ENCODE results near the gene PHF5A.
A peak's percentile ranks its signal among the peaks of the same experiment; 100 is the strongest.
"Not testable (repeated sequence)": the region's sequence is repeated elsewhere in the genome, so short reads cannot be mapped to it uniquely, and the experiment has no call there.

PHF5A gene

DNA sequence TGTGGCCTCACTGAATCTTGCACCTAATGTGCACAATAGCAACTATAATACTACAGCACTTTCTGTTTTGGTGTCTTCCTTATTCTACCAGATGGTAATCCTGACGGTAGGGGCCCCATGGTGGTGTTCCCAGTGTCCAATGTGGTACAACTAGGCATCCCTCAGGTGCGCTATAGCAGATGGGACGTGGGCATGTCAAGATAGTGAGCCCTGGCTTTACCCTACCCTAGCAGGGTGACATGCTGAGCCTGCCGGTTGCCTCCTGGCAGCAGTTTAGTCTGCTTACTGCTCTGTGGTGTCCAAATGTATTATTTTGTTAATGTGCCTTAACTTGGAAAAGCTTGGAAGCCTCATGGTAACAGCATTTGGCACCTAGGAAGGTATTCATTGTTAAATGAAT is 19.6 kb upstream of the PHF5A start:
- DNase-seq (ENCODE audit: low spot score): no peak

- no peak for DNase-seq (ENCODE audit: low spot score)
Measured at GRCh38 chr22:41487037-41487935, 18.8 kb upstream of the PHF5A start.

- no peak for DNase-seq (ENCODE audit: low spot score)
Measured at GRCh38 chr22:41485033-41485432, 16.5 kb upstream of the PHF5A start.

DNA sequence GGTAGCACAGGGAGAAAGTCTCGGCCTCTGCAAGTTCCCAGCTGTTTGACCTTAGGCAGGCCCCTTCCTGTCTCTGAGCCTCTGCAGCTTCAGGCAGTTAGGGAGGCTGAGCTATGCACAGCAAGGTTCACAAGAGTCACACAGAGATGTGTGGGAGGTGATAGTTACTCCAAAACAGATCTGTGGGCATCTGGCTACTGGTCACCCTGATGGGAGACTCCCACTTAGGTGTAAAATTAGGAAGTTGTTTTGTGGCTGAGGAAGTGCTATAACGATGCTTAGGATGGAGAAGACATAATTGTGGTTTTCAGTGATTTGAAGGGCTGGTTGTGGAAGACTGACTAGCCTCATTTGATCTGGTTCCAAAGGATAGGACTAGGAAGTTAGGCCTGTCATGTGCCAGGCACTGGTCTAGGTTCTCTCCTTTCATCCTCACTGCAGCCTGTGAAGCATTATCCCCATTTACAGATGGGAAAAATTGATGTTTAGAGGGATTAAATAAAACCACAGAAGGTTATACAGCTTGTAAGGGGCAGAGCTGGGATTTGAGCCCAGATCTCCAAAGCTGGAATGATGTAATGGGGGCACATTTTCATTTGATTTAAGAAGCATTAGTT is 13.9 kb upstream of the PHF5A start:
- DNase-seq (ENCODE audit: low spot score): no peak

GRCh38 chr22:41481925-41482318 is 13.4 kb upstream of the PHF5A start:
- no peak for DNase-seq (ENCODE audit: low spot score)

DNA sequence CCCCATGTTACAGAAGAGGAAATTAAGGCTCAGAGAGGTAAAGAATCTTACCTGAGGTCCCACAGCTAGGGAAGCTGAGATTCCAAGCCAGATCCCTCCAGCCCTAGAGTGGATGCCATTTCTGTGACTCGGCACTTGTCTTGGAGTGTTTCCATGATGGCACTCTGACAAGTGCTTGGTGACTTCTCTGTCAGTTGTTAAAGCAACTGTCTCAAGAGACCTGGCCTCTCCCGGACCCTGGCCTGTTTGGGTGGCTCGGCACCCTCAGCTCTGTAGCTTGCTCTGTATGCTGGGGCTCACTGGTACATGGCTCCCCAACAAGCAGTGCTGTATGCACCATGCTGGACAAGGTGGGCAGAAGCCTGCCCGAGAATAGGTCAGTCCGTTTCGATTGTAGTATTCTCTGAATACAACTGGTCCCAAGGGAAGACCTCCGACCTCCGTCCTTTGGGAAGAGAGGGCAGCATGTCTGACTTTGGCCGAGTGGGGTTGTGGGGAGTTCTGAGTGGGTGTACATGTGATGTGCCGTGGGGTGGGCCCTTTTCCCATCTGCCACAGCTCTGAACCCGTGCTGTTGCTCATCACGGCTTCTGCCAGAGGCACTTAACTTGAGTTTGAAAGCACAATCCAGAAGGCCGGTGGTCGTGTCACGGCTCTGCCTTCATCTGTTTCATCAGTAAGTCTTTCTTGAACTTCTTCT is 12.8 kb upstream of the PHF5A start:
- no peak for DNase-seq (ENCODE audit: low spot score)

- no peak for DNase-seq (ENCODE audit: low spot score)
Measured at GRCh38 chr22:41480397-41480735, 11.9 kb upstream of the PHF5A start.

- DNase-seq (ENCODE audit: low spot score): no peak
Measured at GRCh38 chr22:41479671-41480396, 11.3 kb upstream of the PHF5A start.

- DNase-seq (ENCODE audit: low spot score): no peak
Measured at GRCh38 chr22:41478891-41479521, 10.5 kb upstream of the PHF5A start.

GRCh38 chr22:41478473-41478872 is 10.0 kb upstream of the PHF5A start:
- no peak for DNase-seq (ENCODE audit: low spot score)

DNA sequence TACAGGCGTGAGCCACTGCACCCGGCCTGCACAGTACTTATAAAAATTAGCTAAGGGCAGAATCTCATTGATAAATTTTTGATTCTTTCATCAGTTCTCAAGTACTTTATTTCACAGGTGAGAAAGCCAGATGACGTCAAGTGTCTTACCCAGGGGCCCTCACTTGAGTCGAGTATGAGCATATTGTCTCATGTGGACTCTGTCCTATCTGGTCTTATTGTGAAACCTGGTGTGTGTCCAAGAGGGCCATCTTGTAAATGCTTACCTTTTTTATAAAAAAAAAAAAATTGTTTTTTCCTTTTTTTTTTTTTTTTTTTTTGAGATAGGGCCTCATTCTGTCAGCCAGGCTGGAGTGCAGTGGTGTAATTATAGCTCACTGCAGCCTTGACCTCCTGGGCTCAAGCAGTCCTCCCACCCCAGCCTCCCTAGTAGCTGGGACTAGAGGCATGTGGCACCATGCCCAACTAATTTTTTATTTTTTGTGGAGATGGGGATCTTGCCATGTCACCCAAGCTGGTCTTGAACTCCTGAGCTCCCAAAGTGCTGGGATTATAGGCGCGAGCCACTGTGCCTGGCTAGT is 6.5 kb upstream of the PHF5A start:
- no peak for DNase-seq (ENCODE audit: low spot score)

DNA sequence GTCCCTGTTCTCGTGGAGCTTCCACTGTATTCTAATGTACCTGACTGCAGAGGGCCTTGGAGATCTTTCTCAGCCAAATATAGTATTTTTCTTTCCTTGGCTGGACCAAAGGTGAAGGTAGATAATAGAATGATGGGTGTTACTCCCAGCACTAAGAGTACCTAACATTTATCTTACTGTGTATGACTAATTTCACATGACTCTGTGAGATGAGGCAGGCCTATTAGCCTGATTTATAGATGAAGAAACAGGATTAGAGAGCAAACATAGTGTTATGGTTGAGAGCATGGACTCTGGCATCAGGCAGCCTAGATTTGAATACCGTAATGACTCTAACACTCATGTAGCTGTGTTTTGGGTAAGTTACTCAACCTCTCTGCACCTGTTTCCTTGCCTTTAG is 3.1 kb upstream of the PHF5A start:
- no peak for DNase-seq (ENCODE audit: low spot score)

DNA sequence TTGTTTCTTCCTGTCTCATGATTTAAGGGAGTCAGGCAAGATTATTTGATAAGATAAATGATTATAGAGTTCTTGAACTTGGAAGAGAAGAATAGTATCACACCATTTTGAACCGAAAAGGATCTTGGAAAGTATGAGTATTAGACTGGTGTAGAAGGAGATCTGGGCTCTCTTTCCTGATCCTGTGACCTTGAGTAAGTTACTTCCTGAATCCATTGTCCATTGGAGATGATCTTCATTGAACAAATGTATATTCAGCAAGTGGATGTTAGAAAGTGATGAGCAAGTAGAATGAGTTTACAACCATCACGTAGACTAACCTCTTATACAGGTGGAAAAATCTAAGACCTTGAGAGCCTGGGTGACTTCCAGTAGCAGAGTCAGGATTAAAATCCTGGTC is 2.4 kb upstream of the PHF5A start:
- no peak for DNase-seq (ENCODE audit: low spot score)

DNA sequence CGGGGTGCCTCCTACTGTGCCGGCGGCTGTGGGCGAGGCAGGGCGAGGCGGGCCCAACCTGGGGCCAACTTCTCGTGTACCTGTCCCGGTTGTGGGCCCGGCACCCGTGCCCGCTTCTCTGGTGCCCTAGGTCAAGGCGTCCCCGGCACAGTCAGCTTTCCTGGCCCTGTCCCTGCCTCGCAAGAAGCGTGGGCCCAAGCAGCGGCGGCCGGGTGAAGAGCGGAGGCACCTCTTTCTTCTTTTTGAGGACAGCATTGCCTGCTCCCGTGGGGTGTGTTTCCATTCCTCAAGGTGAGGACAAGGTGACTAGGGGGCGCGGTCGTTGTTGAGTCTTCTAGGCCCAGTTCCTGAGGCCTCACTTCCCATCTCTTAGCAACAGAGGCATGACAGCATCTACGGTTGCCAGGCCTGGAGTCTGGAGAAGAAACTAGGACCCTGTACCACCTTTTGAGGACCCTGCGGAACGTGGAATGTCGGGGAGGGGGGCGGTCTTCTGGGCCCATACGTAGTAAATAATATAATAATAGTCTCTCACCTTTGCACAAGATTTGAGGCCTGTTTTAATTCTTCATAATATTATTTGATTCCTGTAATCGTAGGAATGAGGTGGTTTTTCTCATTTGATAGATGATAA is 843 bp upstream of the PHF5A start:
- peak; percentile 22 for DNase-seq (ENCODE audit: low spot score)

GRCh38 chr22:41461901-41462300 is 6.6 kb downstream of the PHF5A start:
- DNase-seq (ENCODE audit: low spot score): no peak

- DNase-seq (ENCODE audit: low spot score): not testable (repeated sequence)
Measured at GRCh38 chr22:41460071-41460470, 8.4 kb downstream of the PHF5A start.

DNA sequence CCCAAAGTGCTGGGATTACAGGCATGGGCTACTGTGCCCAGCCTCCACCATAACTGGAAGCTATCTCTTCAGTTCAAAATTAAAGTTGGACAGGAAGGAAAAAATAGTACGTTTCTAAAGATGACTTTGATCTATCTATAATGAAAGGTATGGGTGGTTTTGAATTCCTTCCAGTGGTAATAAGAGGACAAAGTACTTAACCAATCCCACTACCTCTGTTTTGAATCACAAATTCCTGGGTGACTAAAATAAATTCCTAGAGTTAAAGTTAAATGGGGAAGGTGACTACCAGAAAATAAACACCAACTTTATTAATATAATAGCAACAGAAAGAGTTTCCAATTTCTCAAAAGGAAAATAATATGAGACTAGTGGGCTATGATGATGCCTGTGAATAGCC is 9.1 kb downstream of the PHF5A start:
- DNase-seq (ENCODE audit: low spot score): no peak

GRCh38 chr22:41458161-41458728 is 10.2 kb downstream of the PHF5A start:
- no peak for DNase-seq (ENCODE audit: low spot score)

DNA sequence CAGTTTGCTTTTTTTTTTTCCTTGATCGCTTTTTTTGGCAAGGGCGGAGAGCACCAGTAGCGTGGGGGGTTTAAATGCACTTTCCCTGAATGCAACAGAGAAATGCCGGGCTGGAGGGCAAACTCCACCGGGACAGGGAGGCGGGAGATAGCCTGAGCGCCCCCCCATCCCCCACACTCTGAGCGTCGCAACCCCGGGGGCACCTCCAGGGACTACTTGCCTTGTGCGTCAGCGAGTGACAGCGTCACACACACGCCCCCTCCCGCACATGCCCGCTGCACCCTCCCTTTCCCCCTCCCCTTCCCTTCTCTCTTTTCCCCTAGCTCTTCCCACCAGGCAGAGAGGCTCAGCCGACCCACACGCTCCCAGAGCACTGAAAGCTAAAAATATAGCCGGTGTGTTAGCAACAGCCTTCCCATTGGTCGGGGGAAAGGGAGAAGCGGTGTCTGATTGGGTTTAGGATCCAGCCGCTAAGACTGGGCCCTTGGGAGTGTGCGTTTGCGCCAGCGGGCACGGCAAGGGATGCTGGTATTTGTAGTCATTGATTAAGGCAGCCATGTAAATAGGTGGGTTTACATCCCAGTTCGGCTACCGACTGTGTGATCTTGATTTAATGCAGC is 20.2 kb downstream of the PHF5A start:
- DNase-seq (ENCODE audit: low spot score): peak; percentile 95

DNA sequence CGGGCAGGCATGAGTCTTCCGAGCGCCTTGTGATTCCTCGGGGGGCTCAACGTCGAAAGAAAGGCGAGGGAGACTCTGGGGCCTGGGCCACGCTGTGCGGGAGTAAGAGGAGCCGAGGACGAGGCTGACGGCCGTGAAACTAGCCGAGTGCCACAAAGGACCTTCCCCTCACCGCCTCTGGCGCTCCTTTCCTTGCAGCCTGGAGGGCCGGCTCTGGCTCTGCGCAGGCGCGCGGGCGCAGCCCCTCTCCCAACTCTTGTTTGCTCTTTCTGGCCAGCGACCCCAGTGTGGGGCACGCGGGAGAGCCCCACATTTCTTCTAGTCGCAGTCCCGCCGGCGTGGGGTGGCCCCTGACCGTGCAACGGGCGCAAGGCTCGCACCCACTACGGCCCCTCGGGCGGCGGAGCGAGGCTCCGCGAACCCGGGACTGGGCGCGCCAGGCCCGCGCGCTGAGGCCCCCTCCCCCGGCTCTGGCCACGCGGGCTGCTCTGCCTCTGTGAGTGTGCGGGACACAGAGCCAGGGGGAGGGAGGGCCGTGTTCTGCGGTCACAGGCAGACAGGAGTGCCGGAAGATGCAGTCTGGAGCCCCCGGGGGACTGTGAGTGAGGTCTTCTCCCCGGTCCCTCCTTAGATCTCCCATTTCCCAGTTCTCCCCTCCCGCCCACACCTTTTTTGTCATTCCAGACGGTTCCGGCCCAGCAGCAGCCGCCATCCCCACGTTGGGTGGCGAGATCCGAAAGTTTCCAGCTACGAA is 20.9 kb downstream of the PHF5A start:
- peak; percentile 47 for DNase-seq (ENCODE audit: low spot score)

Data from CD4-positive, alpha-beta T cell treated with Interleukin-15 for 4 hours (primary cell).